Measurements from ENCODE around the gene RGS6. TPM values are rescaled to one million over a fixed set of nuclear protein-coding genes. Genes with fewer than 3 reads are reported as not detected.

Gene RGS6
- total and polyA plus RNA-seq, 2 of the 4 experiments (the other 2 are of a cell fraction), result not detected

- no peak for ATAC-seq (ENCODE audit: low read depth)
- WGBS, 2 experiments (ENCODE audit: extremely low coverage in 2 of 2, insufficient read length in 1 of 2), result no CpG with 5 or more reads among the region's 1 CpG
- Histone ChIP-seq H4K8ac (ENCODE audit: low read depth in 2 of 2, low read length in 2 of 2) (no peak overlapping the region), H2AK5ac (ENCODE audit: low read depth, low read length) (no peak overlapping the region), H3K36me3 (ENCODE audit: control insufficient read depth, insufficient read depth, low read length) (no peaks in the 10 kb centered on the region), H3K79me1 (ENCODE audit: low read depth in 1 of 2, low read length in 2 of 2) (no peaks in the 10 kb centered on the region), H3K23ac (ENCODE audit: low read depth, low read length) (no peak overlapping the region), H3K9ac (ENCODE audit: low read depth, low read length) (no peak overlapping the region), H2AK9ac (replicated peaks; ENCODE audit: low read depth, low read length, poor library complexity) (no peak overlapping the region), H3K18ac (ENCODE audit: low read depth, low read length) (no peak overlapping the region), H3K9me1 (ENCODE audit: insufficient read depth, low read length) (no peaks in the 10 kb centered on the region), H3K4ac (ENCODE audit: low read depth, low read length) (no peak overlapping the region), H4K5ac (ENCODE audit: low read depth, low read length) (no peak overlapping the region), H2BK15ac (ENCODE audit: low read depth, low read length) (no peak overlapping the region), H3K4me3 (ENCODE audit: insufficient read depth, low read depth, low read length) (no peak overlapping the region), H3K9me3 (ENCODE audit: control insufficient read depth, insufficient read depth, low read length) (no peaks in the 10 kb centered on the region), H2BK120ac (ENCODE audit: low read depth, low read length) (no peak overlapping the region), H3K4me2 (ENCODE audit: low read depth, low read length) (no peak overlapping the region), H3K27me3 (ENCODE audit: control insufficient read depth, insufficient read depth, low read length) (no peaks in the 10 kb centered on the region; the same call in none of the 2 replicates), H2BK20ac (ENCODE audit: low read depth, low read length) (no peak overlapping the region), H3K27ac (ENCODE audit: insufficient read depth, low read length) (no peak overlapping the region), H2BK5ac (ENCODE audit: low read depth, low read length, poor library complexity, severe bottlenecking) (no peak overlapping the region), H4K91ac (ENCODE audit: insufficient read depth, low read depth, low read length) (no peak overlapping the region), H3K14ac (replicated peaks; ENCODE audit: low read depth, low read length) (no peak overlapping the region), H4K20me1 (ENCODE audit: insufficient read depth, low read length) (no peaks in the 10 kb centered on the region), H3K4me1 (ENCODE audit: control insufficient read depth, insufficient read depth, low read length) (no peaks in the 10 kb centered on the region), H2AFZ (replicated peaks; ENCODE audit: low read length, poor library complexity) (no peak overlapping the region), H3K56ac (ENCODE audit: extremely low read depth, insufficient read depth, low read length) (no peak overlapping the region)
- CTCF ChIA-PET, result no interaction called here
- intact Hi-C loops (cut with micrococcal nuclease) (no loop called here), dilution Hi-C loops (cut with HindIII; ENCODE audit: low sequenced_read_pairs, unreplicated experiment) (no loop called here), in situ Hi-C loops (cut with MboI; ENCODE audit: low sequenced_read_pairs) (no loop called here)
- no TSS peak for BruUV-seq (replicated peaks)
- TF ChIP-seq NFE2L2 (IDR thresholded peaks at IDR 0.05; ENCODE audit: low read depth, low read length), result no peak
- TF ChIP-seq, protein P1, sequence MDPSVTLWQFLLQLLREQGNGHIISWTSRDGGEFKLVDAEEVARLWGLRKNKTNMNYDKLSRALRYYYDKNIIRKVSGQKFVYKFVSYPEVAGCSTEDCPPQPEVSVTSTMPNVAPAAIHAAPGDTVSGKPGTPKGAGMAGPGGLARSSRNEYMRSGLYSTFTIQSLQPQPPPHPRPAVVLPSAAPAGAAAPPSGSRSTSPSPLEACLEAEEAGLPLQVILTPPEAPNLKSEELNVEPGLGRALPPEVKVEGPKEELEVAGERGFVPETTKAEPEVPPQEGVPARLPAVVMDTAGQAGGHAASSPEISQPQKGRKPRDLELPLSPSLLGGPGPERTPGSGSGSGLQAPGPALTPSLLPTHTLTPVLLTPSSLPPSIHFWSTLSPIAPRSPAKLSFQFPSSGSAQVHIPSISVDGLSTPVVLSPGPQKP (IDR thresholded peaks at IDR 0.05; ENCODE audit: borderline replicate concordance, low read depth, low read length), result no peak
- no peak for TF ChIP-seq RFX5 (IDR thresholded peaks at IDR 0.05; ENCODE audit: low read depth, low read length)
- no peak for TF ChIP-seq BHLHE40 (IDR thresholded peaks at IDR 0.05; ENCODE audit: low read depth, low read length)
- POLR2A ChIA-PET (ENCODE audit: unreplicated experiment), result no interaction called here
- no peak for DNase-seq
Observed at GRCh38 chr14:71891970-71892369, 40.3 kb upstream of the RGS6 start.
